ENCODE data around the gene PROZ.

PROZ gene

DNA sequence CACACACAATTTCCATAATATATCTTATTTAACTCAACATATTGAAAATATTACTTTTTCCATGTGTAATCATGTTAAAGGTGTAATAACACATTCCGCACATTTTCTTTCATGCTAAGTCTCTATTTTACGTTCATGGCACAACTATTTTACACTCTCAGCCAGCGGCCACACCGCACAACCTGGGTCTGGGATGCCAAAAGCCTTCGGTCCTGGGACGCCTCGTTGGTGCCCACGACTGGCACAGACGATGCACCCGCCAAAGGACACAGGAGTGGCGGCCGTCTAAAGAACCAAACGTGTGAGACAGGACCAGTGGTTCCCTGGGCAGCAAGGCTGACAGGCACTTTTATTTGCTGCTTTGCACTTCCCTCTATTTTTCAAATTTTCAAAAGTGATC is 10.0 kb upstream of the PROZ start:
- Histone ChIP-seq H3K27ac (no peak overlapping the region), H3K27me3 (peaks cover 36% of the 10 kb centered on the region)
- TF ChIP-seq, protein P1, sequence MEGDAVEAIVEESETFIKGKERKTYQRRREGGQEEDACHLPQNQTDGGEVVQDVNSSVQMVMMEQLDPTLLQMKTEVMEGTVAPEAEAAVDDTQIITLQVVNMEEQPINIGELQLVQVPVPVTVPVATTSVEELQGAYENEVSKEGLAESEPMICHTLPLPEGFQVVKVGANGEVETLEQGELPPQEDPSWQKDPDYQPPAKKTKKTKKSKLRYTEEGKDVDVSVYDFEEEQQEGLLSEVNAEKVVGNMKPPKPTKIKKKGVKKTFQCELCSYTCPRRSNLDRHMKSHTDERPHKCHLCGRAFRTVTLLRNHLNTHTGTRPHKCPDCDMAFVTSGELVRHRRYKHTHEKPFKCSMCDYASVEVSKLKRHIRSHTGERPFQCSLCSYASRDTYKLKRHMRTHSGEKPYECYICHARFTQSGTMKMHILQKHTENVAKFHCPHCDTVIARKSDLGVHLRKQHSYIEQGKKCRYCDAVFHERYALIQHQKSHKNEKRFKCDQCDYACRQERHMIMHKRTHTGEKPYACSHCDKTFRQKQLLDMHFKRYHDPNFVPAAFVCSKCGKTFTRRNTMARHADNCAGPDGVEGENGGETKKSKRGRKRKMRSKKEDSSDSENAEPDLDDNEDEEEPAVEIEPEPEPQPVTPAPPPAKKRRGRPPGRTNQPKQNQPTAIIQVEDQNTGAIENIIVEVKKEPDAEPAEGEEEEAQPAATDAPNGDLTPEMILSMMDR (IDR thresholded peaks at IDR 0.05): no peak

DNA sequence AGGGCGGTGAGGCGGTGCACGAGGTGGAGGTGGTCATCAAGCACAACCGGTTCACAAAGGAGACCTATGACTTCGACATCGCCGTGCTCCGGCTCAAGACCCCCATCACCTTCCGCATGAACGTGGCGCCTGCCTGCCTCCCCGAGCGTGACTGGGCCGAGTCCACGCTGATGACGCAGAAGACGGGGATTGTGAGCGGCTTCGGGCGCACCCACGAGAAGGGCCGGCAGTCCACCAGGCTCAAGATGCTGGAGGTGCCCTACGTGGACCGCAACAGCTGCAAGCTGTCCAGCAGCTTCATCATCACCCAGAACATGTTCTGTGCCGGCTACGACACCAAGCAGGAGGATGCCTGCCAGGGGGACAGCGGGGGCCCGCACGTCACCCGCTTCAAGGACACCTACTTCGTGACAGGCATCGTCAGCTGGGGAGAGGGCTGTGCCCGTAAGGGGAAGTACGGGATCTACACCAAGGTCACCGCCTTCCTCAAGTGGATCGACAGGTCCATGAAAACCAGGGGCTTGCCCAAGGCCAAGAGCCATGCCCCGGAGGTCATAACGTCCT is 9.4 kb upstream of the PROZ start:
- peaks cover 38% of the 10 kb centered on the region for H3K27me3 ChIP-seq
- TF ChIP-seq, protein P1 (IDR thresholded peaks at IDR 0.05): no peak
- H3K9me3 ChIP-seq: no peaks in the 10 kb centered on the region
- H3K36me3 ChIP-seq: no peaks in the 10 kb centered on the region
- no peak overlapping the region for H3K27ac ChIP-seq
- H3K4me1 ChIP-seq (ENCODE audit: control insufficient read depth in 1 of 2, insufficient read depth in 1 of 2, low read depth in 1 of 2, low read length in 1 of 2): peaks cover 16% of the 10 kb centered on the region in 2 experiments
- no peak overlapping the region for H3K4me3 ChIP-seq (ENCODE audit: low read depth in 1 of 2, low read length in 1 of 2)

More for the DNA sequence above, 10.0 kb upstream of the PROZ start:
- no peak overlapping the region for H3K4me3 ChIP-seq (ENCODE audit: low read depth in 1 of 2, low read length in 1 of 2)
- H3K4me1 ChIP-seq (ENCODE audit: control insufficient read depth in 1 of 2, insufficient read depth in 1 of 2, low read depth in 1 of 2, low read length in 1 of 2): peaks cover 12 to 13% of the 10 kb centered on the region in 2 experiments
- no peaks in the 10 kb centered on the region for H3K36me3 ChIP-seq
- no peaks in the 10 kb centered on the region for H3K9me3 ChIP-seq

DNA sequence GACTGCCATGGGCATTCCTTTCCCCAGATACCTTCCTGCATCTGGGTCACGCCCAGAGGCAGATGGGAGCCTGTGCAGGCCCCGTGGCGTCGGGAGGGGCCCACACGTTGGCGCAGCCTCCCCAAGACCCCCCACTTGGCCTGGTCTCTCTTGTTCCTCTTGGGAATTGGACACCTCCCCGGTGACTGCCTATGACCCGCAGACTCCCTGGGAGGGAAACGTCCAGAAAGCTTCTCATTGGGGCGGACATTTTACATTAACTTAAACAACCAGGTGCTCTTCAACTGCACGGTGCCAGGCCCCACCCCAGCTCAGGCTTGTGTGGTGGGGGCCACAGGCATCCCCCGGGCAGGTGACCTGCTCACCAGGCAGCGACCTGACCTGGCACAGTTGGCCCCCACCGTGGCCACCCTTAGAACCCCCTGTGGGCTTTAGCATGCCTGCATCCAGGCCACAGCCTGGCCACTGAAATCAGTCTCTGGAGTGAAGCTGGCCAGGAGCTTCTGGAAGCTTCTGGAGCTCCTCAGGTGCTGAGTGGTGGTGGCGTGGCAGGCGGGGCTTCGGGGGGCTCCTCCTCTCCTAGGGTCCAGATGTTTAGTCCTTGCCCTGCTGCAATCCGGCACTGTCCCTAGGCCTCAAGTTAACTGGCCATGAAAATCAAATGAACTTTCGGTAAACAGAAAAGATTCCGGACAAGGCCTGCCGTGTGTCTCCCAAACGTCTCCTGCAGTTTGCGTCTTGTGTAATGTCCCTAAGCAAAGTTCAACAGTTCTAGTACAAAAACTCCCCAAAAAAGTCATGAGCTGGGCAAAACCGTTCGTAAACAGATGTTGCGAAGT is 8.5 kb upstream of the PROZ start:
- Histone ChIP-seq H3K27ac (no peak overlapping the region), H3K27me3 (peaks cover 41% of the 10 kb centered on the region), H3K9me3 (no peaks in the 10 kb centered on the region), H3K4me3 (ENCODE audit: low read depth in 1 of 2, low read length in 1 of 2) (no peak overlapping the region), H3K4me1 (ENCODE audit: control insufficient read depth in 1 of 2, insufficient read depth in 1 of 2, low read depth in 1 of 2, low read length in 1 of 2) (peaks cover 16 to 19% of the 10 kb centered on the region in 2 experiments), H3K36me3 (no peaks in the 10 kb centered on the region)
- TF ChIP-seq, protein P1 (IDR thresholded peaks at IDR 0.05): no peak

DNA sequence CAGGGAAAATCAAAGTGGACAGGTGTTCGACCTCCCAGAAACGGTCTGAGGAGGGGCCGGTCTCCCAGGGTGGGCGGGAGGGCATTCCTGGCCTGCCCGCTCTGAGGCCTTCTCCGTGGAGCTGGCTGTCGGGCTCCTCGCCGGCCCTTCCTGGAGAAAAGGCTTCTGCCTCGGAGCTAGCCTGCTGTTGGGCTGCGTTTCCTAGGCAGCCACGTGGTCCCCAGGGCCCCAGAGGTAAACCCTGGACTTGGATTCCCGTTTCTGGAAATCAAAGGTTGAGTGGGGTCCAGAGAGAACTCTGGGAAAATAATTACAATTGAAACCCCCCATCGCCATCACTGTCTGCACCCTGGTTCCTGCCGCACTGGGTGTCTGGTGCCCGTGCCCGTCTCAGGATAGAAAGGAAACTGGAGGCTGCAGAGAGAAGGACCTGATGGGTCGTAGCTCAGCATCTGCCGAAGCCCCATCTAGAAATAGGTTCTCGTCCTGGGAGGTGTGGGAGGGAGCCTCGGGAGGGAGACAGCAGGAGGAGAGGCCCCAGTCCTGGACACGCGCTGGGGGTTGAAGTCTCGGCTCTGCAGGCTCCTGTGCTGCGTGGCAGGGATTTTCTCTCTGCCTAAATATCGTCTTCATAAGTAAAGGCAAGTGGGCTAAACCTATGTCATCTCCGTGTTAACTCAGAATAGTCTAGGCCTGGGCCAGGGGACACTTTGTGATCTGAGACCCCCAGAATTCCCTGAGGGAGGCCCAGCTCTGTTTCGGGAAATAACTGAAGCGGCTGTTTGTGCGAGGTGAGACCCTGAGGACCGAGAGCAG is 7.7 kb upstream of the PROZ start:
- Histone ChIP-seq H3K27ac (no peak overlapping the region), H3K27me3 (peaks cover 45% of the 10 kb centered on the region), H3K4me3 (ENCODE audit: low read depth in 1 of 2, low read length in 1 of 2) (no peak overlapping the region), H3K36me3 (no peaks in the 10 kb centered on the region), H3K9me3 (no peaks in the 10 kb centered on the region), H3K4me1 (ENCODE audit: control insufficient read depth in 1 of 2, insufficient read depth in 1 of 2, low read depth in 1 of 2, low read length in 1 of 2) (peaks cover 16 to 19% of the 10 kb centered on the region in 2 experiments)
- TF ChIP-seq, protein P1 (IDR thresholded peaks at IDR 0.05): no peak

DNA sequence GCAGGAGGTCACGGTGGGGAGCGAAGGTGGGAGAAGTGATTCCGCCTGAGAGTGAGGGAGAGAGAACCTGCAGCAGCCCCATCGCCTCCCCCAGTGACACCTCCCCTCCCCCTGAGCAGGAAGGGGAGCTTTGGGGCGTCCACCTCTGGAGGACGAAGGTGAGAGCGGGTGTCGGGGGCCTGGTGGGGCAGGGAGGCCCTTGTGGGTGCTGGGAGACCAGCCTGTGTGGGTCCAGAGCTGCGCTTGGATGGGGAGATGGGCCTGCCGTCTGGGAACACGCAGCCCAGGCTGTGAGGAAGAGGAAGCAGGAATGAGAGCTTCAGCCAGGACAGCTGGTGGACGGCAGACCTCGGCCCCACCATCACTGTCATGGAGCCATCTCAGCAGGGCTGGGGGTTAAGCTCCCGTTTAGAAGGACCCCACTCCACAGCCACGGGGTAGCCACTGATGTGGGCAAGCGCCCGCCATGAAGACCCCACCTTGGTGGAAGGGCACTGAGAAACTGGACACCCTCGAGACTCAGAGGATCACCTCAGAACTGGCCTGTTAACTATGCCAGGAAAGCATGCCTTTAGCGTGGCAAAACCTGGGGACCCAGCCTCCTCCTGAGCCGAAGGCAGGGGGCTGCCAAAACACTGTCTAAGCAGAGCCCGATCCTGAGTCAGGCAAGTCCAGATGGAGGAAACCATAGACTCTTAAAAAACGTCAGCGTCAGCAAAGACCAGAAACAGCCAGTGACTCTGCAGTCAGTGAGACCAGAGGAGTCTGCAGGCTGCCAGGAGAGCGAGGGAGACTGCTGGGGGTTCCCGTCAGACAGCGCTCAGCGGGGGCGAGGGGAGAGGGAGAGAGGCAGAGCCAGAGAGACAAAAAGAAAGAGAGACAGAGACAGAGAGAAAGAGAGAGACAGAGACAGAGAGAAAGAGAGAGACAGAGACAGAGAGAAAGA is 6.4 kb upstream of the PROZ start:
- Histone ChIP-seq H3K27me3 (peaks cover 45% of the 10 kb centered on the region), H3K9me3 (no peaks in the 10 kb centered on the region), H3K4me1 (ENCODE audit: control insufficient read depth in 1 of 2, insufficient read depth in 1 of 2, low read depth in 1 of 2, low read length in 1 of 2) (peaks cover 16 to 19% of the 10 kb centered on the region in 2 experiments), H3K4me3 (ENCODE audit: low read depth in 1 of 2, low read length in 1 of 2) (no peak overlapping the region), H3K36me3 (no peaks in the 10 kb centered on the region), H3K27ac (no peak overlapping the region)
- TF ChIP-seq, protein P1 (IDR thresholded peaks at IDR 0.05): no peak

Data from neutrophil (primary cell).